Mononuclear cell (primary cell): ENCODE data around the gene RETREG3. TPM values are rescaled to one million over a fixed set of nuclear protein-coding genes. Genes with fewer than 3 reads are reported as not detected.
"Not testable (repeated sequence)": the region's sequence is repeated elsewhere in the genome, so short reads cannot be mapped to it uniquely, and the experiment has no call there.

Experiments used
- H3K27me3 ChIP-seq: 2 replicates; pipeline ENCODE4 v1.6.0; 2011; ENCODE audit warnings: low read length, control low read depth; ENCODE audit not compliant: insufficient read depth
- H3K4me1 ChIP-seq: 2 replicates; pipeline ENCODE4 v1.5.1; 2011; ENCODE audit warnings: mild to moderate bottlenecking, low read length, control low read depth; ENCODE audit not compliant: insufficient read depth
- H3K4me3 ChIP-seq: 2 replicates; pipeline ENCODE4 v1.5.1; 2011; ENCODE audit warnings: mild to moderate bottlenecking, low read length, moderate library complexity
- H3K9me3 ChIP-seq: 2 replicates; pipeline ENCODE4 v1.5.1; 2011; ENCODE audit warnings: low read depth, mild to moderate bottlenecking, control low read depth, low read length
- total RNA-seq: library from RNA; depleted of rRNA; stranded (reverse); fragments of >200 nt; gene quantifications from one replicate; pipeline ENCODE4 v1.2.3, GENCODE V29; 2012

Gene RETREG3
- total RNA-seq, 1 donor, result 34.7 TPM

DNA sequence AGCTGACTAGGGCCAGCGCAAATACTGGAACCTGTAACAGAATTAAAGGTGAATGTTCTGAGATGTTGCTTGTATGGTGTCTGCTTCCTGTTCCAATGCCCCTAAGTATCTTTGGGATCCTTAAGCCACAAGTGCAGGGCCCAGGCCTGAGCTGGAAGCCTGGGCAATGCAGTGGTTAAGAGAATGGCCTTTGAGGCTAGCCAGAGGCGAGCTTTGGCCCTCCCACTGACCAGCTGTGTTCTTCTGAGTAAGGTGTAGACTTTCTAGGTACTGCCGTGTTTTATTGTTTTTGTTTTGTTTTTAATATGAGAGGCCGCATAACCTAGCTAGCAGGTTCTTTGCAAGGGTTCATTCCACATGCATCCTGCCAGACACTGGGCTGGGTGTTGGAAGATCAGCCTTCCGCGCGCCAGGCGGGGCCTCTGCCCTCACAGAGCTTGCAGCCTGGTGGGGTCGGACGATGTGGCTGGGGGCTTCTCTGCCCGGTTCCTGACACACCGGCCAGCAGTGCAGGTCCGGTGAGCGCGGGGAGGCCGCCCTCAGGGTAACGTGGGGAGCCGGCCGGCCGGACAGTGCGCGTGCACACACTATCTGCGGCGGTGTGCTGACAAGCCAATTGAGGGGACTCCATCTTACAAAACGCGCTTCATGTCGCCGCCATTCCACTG is 42.8 kb downstream of the RETREG3 start:
- Histone ChIP-seq H3K4me3 (peak overlapping the region; percentile 83), H3K4me1 (peaks cover 59% of the 10 kb centered on the region), H3K9me3 (no peaks in the 10 kb centered on the region), H3K27me3 (no peaks in the 10 kb centered on the region)

DNA sequence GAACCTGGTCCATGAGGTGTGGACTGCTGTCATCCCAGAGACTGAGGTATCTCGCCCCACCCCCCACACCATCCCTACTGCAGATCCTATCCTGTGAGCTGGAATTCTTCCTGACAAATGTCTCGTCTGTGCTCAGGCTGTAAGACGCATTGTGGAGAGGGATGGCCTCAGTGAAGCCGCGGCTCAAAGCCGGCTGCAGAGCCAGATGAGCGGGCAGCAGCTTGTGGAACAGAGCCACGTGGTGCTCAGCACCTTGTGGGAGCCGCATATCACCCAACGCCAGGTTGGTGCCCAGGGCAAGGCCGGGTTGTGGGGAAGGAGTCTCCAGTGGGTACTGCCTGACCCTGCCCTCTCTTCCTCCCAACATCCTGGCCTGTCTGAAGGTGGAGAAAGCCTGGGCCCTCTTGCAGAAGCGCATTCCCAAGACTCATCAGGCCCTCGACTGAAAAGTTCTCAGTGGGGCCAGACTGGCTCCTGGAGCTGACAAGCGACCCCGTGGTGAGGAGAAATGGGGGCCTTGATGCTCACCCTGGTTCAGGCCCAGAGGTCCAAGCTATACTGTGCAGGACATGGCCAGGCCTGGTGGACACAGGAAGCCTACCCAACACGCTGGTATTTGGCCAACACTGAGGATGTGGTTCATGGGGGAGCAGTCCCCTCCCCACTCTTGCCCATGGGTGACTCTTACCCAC is 43.5 kb downstream of the RETREG3 start:
- H3K4me3 ChIP-seq, result no peak overlapping the region
- H3K9me3 ChIP-seq, result no peaks in the 10 kb centered on the region
- H3K4me1 ChIP-seq, result peaks cover 60% of the 10 kb centered on the region
- H3K27me3 ChIP-seq, result no peaks in the 10 kb centered on the region

DNA sequence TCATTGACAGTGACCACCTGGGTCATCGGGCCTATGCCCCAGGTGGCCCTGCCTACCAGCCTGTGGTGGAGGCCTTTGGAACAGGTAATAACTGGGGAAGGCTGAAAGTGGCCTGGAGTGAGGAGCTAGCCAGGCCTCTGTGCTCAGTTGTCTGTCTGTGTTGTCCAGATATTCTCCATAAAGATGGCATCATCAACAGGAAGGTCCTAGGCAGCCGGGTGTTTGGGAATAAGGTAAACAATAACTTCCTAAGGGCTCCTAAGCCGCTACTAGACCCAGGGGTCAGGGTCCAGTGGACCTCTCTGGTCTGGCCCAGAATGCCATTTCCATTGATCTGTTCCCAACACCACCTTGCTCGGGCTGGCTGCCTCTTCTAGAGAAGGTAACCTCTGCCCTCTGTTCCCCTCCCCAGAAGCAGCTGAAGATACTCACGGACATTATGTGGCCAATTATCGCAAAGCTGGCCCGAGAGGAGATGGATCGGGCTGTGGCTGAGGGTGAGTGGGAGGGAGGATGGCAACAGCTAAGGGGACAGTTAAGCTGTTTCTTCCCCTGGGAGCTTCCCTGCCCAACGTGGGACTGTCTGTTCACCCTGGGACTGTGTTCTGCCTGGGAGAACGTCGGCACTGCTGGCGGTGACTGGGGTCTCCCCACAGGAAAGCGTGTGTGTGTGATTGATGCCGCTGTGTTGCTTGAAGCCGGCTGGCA is 44.2 kb downstream of the RETREG3 start:
- H3K4me3 ChIP-seq, result no peak overlapping the region
- H3K27me3 ChIP-seq, result no peaks in the 10 kb centered on the region
- no peaks in the 10 kb centered on the region for H3K9me3 ChIP-seq
- H3K4me1 ChIP-seq, result peaks cover 60% of the 10 kb centered on the region

DNA sequence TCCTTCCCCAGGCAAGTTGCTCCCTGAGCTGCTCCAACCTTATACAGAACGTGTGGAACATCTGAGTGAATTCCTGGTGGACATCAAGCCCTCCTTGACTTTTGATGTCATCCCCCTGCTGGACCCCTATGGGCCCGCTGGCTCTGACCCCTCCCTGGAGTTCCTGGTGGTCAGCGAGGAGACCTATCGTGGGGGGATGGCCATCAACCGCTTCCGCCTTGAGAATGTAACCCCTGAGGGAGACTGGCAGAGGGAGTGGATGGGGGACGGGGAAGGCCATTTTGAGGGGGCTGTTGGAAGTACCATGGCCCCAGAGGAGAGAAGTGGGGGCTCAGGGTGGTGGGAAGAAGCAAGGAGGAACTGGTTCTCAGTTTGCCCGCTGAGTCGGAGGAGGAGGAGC is 45.2 kb downstream of the RETREG3 start:
- H3K4me3 ChIP-seq, result no peak overlapping the region
- H3K9me3 ChIP-seq, result no peaks in the 10 kb centered on the region
- no peaks in the 10 kb centered on the region for H3K27me3 ChIP-seq
- H3K4me1 ChIP-seq, result peaks cover 52% of the 10 kb centered on the region

- H3K4me3 ChIP-seq, result no peak overlapping the region
Measured at GRCh38 chr17:42563543-42563942, 45.6 kb downstream of the RETREG3 start.

GRCh38 chr17:42563143-42563509 is 46.0 kb downstream of the RETREG3 start:
- peaks cover 44% of the 10 kb centered on the region for H3K4me1 ChIP-seq

More at GRCh38 chr17:42563543-42563942, 45.6 kb downstream of the RETREG3 start:
- Histone ChIP-seq H3K4me1 (peaks cover 48% of the 10 kb centered on the region), H3K27me3 (no peaks in the 10 kb centered on the region), H3K9me3 (no peaks in the 10 kb centered on the region)

DNA sequence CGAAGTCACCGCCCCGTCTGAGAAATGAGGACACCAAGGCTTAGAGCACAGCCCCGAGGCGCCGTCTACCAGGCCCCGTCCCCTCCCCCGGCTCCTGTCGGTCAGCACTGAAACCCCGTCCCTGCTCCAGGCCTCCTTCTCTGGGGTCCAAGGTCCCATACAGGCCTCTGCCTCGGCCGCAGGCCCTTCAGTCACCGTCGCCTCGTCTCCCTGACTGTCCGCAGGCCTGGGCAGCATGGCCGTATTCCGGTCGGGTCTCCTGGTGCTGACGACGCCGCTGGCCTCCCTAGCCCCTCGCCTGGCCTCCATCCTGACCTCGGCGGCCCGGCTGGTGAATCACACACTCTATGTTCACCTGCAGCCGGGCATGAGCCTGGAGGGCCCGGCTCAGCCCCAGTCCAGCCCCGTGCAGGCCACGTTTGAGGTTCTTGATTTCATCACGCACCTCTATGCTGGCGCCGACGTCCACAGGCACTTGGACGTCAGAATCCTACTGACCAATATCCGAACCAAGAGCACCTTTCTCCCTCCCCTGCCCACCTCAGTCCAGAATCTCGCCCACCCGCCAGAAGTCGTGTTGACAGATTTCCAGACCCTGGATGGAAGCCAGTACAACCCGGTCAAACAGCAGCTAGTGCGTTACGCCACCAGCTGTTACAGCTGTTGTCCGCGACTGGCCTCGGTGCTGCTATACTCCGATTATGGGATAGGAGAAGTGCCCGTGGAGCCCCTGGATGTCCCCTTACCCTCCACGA is 46.6 kb downstream of the RETREG3 start:
- no peaks in the 10 kb centered on the region for H3K27me3 ChIP-seq
- H3K4me1 ChIP-seq, result peaks cover 38% of the 10 kb centered on the region
- peak overlapping the region; percentile 60 for H3K4me3 ChIP-seq
- no peaks in the 10 kb centered on the region for H3K9me3 ChIP-seq

More at GRCh38 chr17:42563143-42563509, 46.0 kb downstream of the RETREG3 start:
- Histone ChIP-seq H3K4me3 (peak overlapping the region; percentile 60), H3K9me3 (no peaks in the 10 kb centered on the region), H3K27me3 (no peaks in the 10 kb centered on the region)

GRCh38 chr17:42561897-42562387 is 47.2 kb downstream of the RETREG3 start, which contains the start of gene COASY:
Gene COASY (plus strand): TSS chr17:42562148. CDS start chr17:42562623, 475 bp downstream.
- H3K4me3 ChIP-seq, result peak within 1 kb of the TSS; percentile 60
- H3K9me3 ChIP-seq, result no peaks in the 10 kb centered on the region
- no peaks in the 10 kb centered on the region for H3K27me3 ChIP-seq
- H3K4me1 ChIP-seq, result peaks cover 36% of the 10 kb centered on the region

GRCh38 chr17:42560246-42560645 is 48.9 kb downstream of the RETREG3 start:
- H3K9me3 ChIP-seq, result no peaks in the 10 kb centered on the region
- H3K27me3 ChIP-seq, result no peaks in the 10 kb centered on the region

GRCh38 chr17:42559075-42559474 is 50.1 kb downstream of the RETREG3 start:
- no peaks in the 10 kb centered on the region for H3K27me3 ChIP-seq
- no peak overlapping the region for H3K4me3 ChIP-seq
- no peaks in the 10 kb centered on the region for H3K9me3 ChIP-seq
- H3K4me1 ChIP-seq, result peaks cover 37% of the 10 kb centered on the region

More at GRCh38 chr17:42560246-42560645, 48.9 kb downstream of the RETREG3 start:
- Histone ChIP-seq H3K4me1 (peaks cover 31% of the 10 kb centered on the region), H3K4me3 (no peak overlapping the region)

GRCh38 chr17:42555961-42556617 is 53.1 kb downstream of the RETREG3 start:
- not testable (repeated sequence) for H3K9me3 ChIP-seq, H3K4me3 ChIP-seq, H3K27me3 ChIP-seq
- peaks cover 22% of the 10 kb centered on the region for H3K4me1 ChIP-seq

GRCh38 chr17:42555122-42555622 is 54.0 kb downstream of the RETREG3 start:
- Histone ChIP-seq H3K9me3 (no peaks in the 10 kb centered on the region), H3K27me3 (no peaks in the 10 kb centered on the region), H3K4me1 (peaks cover 22% of the 10 kb centered on the region), H3K4me3 (peak overlapping the region; percentile 68)

DNA sequence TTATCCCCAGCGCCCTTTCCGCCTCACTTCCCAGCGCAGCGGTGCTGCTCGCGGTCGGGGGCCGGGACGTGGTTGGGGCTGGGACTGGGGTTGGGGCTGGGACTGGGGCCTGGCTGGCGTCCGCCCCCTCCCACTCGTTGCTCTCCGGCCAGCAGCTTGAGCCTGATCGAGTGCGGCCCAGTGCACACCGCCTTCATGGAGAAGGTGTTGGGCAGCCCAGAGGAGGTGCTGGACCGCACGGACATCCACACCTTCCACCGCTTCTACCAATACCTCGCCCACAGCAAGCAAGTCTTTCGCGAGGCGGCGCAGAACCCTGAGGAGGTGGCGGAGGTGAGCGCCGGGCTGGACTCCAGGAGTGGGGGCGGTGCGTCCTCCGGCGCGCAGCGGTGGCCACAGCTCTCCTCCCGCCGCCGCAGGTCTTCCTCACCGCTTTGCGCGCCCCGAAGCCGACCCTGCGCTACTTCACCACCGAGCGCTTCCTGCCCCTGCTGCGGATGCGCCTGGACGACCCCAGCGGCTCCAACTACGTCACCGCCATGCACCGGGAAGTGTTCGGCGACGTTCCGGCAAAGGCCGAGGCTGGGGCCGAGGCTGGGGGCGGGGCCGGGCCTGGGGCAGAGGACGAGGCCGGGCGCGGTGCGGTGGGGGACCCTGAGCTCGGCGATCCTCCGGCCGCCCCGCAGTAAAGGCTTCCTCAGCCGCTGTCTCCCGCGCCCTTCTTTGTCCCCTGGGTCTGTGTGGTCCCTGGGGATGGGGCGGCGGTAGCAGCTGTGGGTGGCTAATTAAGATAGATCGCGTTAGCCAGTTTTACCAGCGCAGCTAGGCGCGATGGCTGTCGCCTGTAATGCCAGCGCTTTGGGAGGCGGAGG is 54.7 kb downstream of the RETREG3 start:
- Histone ChIP-seq H3K27me3 (no peaks in the 10 kb centered on the region), H3K9me3 (no peaks in the 10 kb centered on the region), H3K4me3 (peak overlapping the region; percentile 68), H3K4me1 (peaks cover 22% of the 10 kb centered on the region)
